Left ventricle myocardium inferior (tissue), 1 donor: ENCODE data around the gene DOK7. TPM values are rescaled to one million over a fixed set of nuclear protein-coding genes. Genes with fewer than 3 reads are reported as not detected.
A peak's percentile ranks its signal among the peaks of the same experiment; 100 is the strongest.

Source experiments
- DNase-seq: peaks from one replicate; pipeline ENCODE4 v3.0.0-alpha.2; 2020
- H3K27ac ChIP-seq: fragments of 200-600 bp; replicated peaks from 2 replicates; pipeline ENCODE4 v1.8.0; 2021
- H3K27me3 ChIP-seq: fragments of 200-600 bp; 2 replicates; pipeline ENCODE4 v1.8.0; 2021; ENCODE audit warnings: low read depth
- H3K36me3 ChIP-seq: fragments of 200-600 bp; 2 replicates; pipeline ENCODE4 v1.8.0; 2021
- H3K4me1 ChIP-seq: fragments of 200-600 bp; 2 replicates; pipeline ENCODE4 v1.8.0; 2021
- H3K4me3 ChIP-seq: fragments of 200-600 bp; 2 replicates; pipeline ENCODE4 v1.8.0; 2021; ENCODE audit warnings: mild to moderate bottlenecking, moderate library complexity
- H3K9me3 ChIP-seq: fragments of 200-600 bp; replicated peaks from 2 replicates; pipeline ENCODE4 v1.8.0; 2021
- CTCF ChIP-seq: fragments of 200-600 bp; IDR thresholded peaks from 2 replicates; pipeline ENCODE4 v1.8.0; 2021; ENCODE audit warnings: antibody characterized with exemption, mild to moderate bottlenecking, borderline replicate concordance
- intact Hi-C: fragments of 100-400 bp; cut with micrococcal nuclease; formaldehyde crosslinking; loops from one replicate; pipeline ENCODE4 v1.11.0; 2022
- total RNA-seq: library from RNA; stranded (reverse); fragmentation: NEBNext Ultra II Directional; extraction: Animal tissue kit (Norgen Biotek cat#: 25700); gene quantifications from one replicate; pipeline ENCODE4 v1.2.1, GENCODE V29; 2021
- donor health status: DM: no; HTN: yes; CAD: no; lungs with severe emphysema.

Gene DOK7
- total RNA-seq, 1 donor from 2014 or later: 46.7 TPM

- H3K4me1 ChIP-seq: peaks cover 6% of the 10 kb centered on the region
- no peaks in the 10 kb centered on the region for H3K36me3 ChIP-seq
- no peak overlapping the region for H3K27ac ChIP-seq
- peaks cover 7% of the 10 kb centered on the region for H3K27me3 ChIP-seq
- no peak for TF ChIP-seq CTCF
- DNase-seq: peak; percentile 7
- intact Hi-C loops: no loop called here
- no peaks in the 10 kb centered on the region for H3K9me3 ChIP-seq
- H3K4me3 ChIP-seq: no peak overlapping the region
These were observed 15.4 kb upstream of the DOK7 start for GRCh38 chr4:3447431-3448395.

GRCh38 chr4:3449047-3449573 is 14.0 kb upstream of the DOK7 start:
- no peaks in the 10 kb centered on the region for H3K36me3 ChIP-seq
- H3K4me1 ChIP-seq: no peaks in the 10 kb centered on the region
- H3K4me3 ChIP-seq: no peak overlapping the region
- no peak for TF ChIP-seq CTCF
- DNase-seq: peak; percentile 5
- H3K27ac ChIP-seq: no peak overlapping the region
- H3K27me3 ChIP-seq: peaks cover 2% of the 10 kb centered on the region
- peaks cover 4% of the 10 kb centered on the region for H3K9me3 ChIP-seq
- intact Hi-C loops: no loop called here

DNA sequence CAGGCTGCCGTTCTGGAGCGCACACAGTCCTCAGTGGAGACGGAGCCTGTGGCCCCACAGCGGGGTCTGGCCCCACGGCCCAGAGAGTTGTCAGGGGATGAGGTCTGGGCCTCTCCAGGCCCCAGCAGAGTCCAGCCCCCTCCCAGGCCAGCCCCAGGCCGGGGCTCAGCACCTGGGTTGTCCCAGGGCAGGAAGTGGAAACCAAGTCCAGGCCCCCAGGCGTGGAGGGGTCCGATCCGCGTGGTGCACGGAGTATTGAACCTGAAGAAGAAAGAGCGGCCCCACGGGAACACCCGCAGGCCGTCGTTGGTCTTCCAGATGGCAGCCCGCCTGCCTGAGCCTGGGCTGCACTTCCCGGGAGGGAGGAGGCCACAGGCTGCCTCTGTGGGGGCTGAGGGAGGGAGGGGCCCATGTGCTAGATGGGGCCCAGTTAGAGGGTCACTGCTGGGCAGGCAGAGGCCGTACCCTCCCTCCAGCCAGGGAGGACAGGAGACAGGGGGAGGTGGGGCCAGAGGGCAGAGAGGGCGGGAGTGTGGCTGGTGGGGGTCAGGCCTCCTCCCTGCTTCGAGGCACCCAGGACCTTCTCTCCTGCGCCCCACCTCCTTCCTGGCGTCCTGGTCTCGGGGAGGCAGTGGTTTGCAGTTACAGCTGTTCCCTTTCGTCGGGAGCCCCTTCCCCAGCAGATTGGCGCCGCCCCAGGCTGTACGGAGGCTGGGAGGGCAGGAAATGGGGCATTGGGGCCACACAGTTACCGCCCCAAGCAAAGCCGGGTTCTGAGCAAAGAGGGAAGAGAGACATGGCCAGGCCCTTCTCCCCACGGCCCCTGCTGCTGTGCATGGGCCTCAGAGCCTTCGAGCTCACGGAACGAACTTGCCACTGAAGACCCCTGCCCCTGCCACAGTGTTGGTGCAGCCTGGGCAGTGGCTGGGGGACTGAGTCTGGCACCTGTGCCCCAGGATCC is 13.3 kb upstream of the DOK7 start:
- H3K36me3 ChIP-seq: no peaks in the 10 kb centered on the region
- H3K27me3 ChIP-seq: no peaks in the 10 kb centered on the region
- H3K27ac ChIP-seq: no peak overlapping the region
- no peaks in the 10 kb centered on the region for H3K4me1 ChIP-seq
- intact Hi-C loops: no loop called here
- TF ChIP-seq CTCF: no peak
- H3K4me3 ChIP-seq: no peak overlapping the region
- peaks cover 10% of the 10 kb centered on the region for H3K9me3 ChIP-seq
- DNase-seq: peak; percentile 11

- Histone ChIP-seq H3K4me3 (no peak overlapping the region), H3K9me3 (peaks cover 18% of the 10 kb centered on the region), H3K27ac (no peak overlapping the region), H3K4me1 (no peaks in the 10 kb centered on the region), H3K36me3 (no peaks in the 10 kb centered on the region), H3K27me3 (no peaks in the 10 kb centered on the region)
- intact Hi-C loops: no loop called here
- TF ChIP-seq CTCF: no peak
- no peak for DNase-seq
These were observed 12.5 kb upstream of the DOK7 start for GRCh38 chr4:3450643-3451042.

DNA sequence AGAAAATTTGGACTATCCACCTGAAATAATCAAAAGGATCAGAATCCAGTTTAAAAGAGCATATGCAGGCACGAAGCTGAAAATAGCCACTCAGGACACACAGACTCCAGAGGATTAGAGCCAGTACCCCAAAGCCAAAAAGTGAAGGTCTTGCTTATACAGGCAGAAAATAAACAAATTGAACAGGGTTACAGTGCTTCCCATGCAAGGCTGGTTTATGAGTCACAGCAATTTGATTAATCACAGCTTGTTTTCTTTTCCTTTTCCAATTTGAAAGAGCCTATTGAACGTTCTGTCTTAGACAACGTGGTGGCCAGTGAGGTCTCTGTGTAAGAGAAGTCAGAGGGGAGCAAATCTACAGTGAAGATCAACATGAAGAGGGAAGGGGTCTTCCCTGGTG is 11.2 kb upstream of the DOK7 start:
- Histone ChIP-seq H3K4me3 (no peak overlapping the region), H3K36me3 (no peaks in the 10 kb centered on the region), H3K4me1 (no peaks in the 10 kb centered on the region), H3K27ac (no peak overlapping the region), H3K9me3 (peaks cover 31% of the 10 kb centered on the region), H3K27me3 (no peaks in the 10 kb centered on the region)
- no peak for DNase-seq
- intact Hi-C loops: no loop called here
- no peak for TF ChIP-seq CTCF
